Keratinocyte (primary cell): ENCODE measurements around the gene LAMA3.

Experiments
- EZH2 ChIP-seq: IDR thresholded peaks from one replicate; pipeline ENCODE4 v1.6.1; 2012; ENCODE audit warnings: inconsistent platforms, mild to moderate bottlenecking, low read length, moderate library complexity
- TF ChIP-seq, protein P1 (sequence below), 3 experiments: IDR thresholded peaks in 1 of 3; conservative IDR thresholded peaks in 1 of 3; optimal IDR thresholded peaks in 1 of 3; 2 replicates in 2 of 3; 3 replicates in 1 of 3; pipeline versions ENCODE3 to v1.5.1; 2011; ENCODE audit warnings: low read length in 3 of 3, mild to moderate bottlenecking in 3 of 3, moderate library complexity in 2 of 3, control low read depth in 1 of 3, inconsistent platforms in 1 of 3; ENCODE audit not compliant: insufficient read depth in 2 of 3; ENCODE audit errors: extremely low read depth in 1 of 3

DNA sequence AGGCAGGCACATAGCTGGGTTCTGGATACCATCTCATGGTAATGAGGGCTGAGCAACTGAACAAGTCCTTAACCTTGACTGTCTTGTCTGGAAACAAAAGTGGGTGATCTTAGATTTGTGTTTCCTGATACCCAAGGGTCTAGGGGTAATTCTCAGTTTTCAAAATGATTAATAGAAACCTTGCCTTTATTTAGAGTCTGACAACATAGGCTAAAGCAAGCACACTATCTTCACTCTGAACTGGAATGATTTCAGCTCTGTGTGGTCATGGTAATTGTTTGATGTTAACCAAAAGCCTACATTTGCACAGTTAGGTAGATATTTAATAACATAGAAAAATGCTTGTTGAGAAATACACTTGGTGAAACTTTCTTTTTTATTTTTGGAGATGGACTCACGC, 6.8 kb upstream of the LAMA3 start:
- TF ChIP-seq, protein P1, sequence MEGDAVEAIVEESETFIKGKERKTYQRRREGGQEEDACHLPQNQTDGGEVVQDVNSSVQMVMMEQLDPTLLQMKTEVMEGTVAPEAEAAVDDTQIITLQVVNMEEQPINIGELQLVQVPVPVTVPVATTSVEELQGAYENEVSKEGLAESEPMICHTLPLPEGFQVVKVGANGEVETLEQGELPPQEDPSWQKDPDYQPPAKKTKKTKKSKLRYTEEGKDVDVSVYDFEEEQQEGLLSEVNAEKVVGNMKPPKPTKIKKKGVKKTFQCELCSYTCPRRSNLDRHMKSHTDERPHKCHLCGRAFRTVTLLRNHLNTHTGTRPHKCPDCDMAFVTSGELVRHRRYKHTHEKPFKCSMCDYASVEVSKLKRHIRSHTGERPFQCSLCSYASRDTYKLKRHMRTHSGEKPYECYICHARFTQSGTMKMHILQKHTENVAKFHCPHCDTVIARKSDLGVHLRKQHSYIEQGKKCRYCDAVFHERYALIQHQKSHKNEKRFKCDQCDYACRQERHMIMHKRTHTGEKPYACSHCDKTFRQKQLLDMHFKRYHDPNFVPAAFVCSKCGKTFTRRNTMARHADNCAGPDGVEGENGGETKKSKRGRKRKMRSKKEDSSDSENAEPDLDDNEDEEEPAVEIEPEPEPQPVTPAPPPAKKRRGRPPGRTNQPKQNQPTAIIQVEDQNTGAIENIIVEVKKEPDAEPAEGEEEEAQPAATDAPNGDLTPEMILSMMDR (optimal IDR thresholded peaks at IDR 0.05 in 1 of 3, IDR thresholded peaks at IDR 0.05 in 1 of 3, conservative IDR thresholded peaks at IDR 0.05 in 1 of 3; ENCODE audit: extremely low read depth in 1 of 3, insufficient read depth in 2 of 3, low read length in 3 of 3) = no peak
- no peak for TF ChIP-seq EZH2
